Activated T-cell treated with anti-CD3 and anti-CD28 coated beads for 4 hours (primary cell): Measurements from ENCODE around the gene APEH.
"Not testable (repeated sequence)": the region's sequence is repeated elsewhere in the genome, so short reads cannot be mapped to it uniquely, and the experiment has no call there.

ENCODE experiments used
- DNase-seq: peaks from one replicate; pipeline ENCODE4 v3.0.0-alpha.2; 2020

The APEH gene

GRCh38 chr3:49670940-49671290 lies 3.2 kb upstream of the APEH start:
- DNase-seq: no peak

- peak; percentile 61 for DNase-seq
These were observed 2.6 kb upstream of the APEH start for GRCh38 chr3:49671291-49672288.

GRCh38 chr3:49673121-49673714 lies 933 bp upstream of the APEH start:
- peak; percentile 14 for DNase-seq

- DNase-seq: peak; percentile 22
These were observed 389 bp downstream of the APEH start for GRCh38 chr3:49674497-49674983.

GRCh38 chr3:49675912-49676311 lies 1.8 kb downstream of the APEH start:
- DNase-seq: no peak

GRCh38 chr3:49680493-49681231 lies 6.5 kb downstream of the APEH start:
- DNase-seq: no peak

GRCh38 chr3:49681232-49681522 lies 7.0 kb downstream of the APEH start:
- no peak for DNase-seq

GRCh38 chr3:49681543-49681942 lies 7.4 kb downstream of the APEH start:
- DNase-seq: no peak

GRCh38 chr3:49683162-49683561 lies 9.0 kb downstream of the APEH start:
- DNase-seq: no peak

GRCh38 chr3:49684453-49684852 lies 10.3 kb downstream of the APEH start:
- DNase-seq: not testable (repeated sequence)

GRCh38 chr3:49685103-49685502 lies 11.0 kb downstream of the APEH start:
- not testable (repeated sequence) for DNase-seq

GRCh38 chr3:49685846-49686245 lies 11.7 kb downstream of the APEH start:
- DNase-seq: not testable (repeated sequence)

- DNase-seq: not testable (repeated sequence)
These were observed 12.2 kb downstream of the APEH start for GRCh38 chr3:49686346-49686745.

- not testable (repeated sequence) for DNase-seq
These were observed 12.7 kb downstream of the APEH start for GRCh38 chr3:49686769-49687423.

GRCh38 chr3:49687424-49687795 lies 13.3 kb downstream of the APEH start:
- not testable (repeated sequence) for DNase-seq

GRCh38 chr3:49688338-49689045 lies 14.3 kb downstream of the APEH start:
- DNase-seq: not testable (repeated sequence)

- DNase-seq: peak; percentile 86
These were observed 15.1 kb downstream of the APEH start, which contains the start of the genes MST1 and RNF123 for GRCh38 chr3:49689046-49689907. Gene MST1, minus strand, starts transcription at chr3:49689474. Its CDS starts 783 bp downstream, at chr3:49688691. Gene RNF123, plus strand, starts transcription at chr3:49689557. Its CDS starts 1,609 bp downstream, at chr3:49691166.

GRCh38 chr3:49689908-49690624 lies 15.9 kb downstream of the APEH start:
- DNase-seq: not testable (repeated sequence)

GRCh38 chr3:49690856-49691255 lies 16.7 kb downstream of the APEH start:
- not testable (repeated sequence) for DNase-seq

GRCh38 chr3:49691481-49691880 lies 17.3 kb downstream of the APEH start:
- DNase-seq: not testable (repeated sequence)
